Mesendoderm (in vitro differentiated cells): ENCODE data around the gene CENPVL3.

Experiments
- DNase-seq: peaks from one replicate; pipeline ENCODE4 v3.0.0; 2013
- H2AK5ac ChIP-seq: 2 replicates; pipeline ENCODE4 v1.6.1; 2013; ENCODE audit warnings: low read length, inconsistent platforms
- H2BK120ac ChIP-seq: 2 replicates; pipeline ENCODE4 v1.6.1; 2013; ENCODE audit warnings: low read depth, mild to moderate bottlenecking, low read length, moderate library complexity, mixed read lengths
- H2BK15ac ChIP-seq: replicated peaks from 2 replicates; pipeline ENCODE4 v1.6.1; 2013; ENCODE audit warnings: low read depth, mild to moderate bottlenecking, moderate library complexity
- H2BK5ac ChIP-seq: 2 replicates; pipeline ENCODE4 v1.6.1; 2013; ENCODE audit warnings: low read length, inconsistent platforms
- H3K18ac ChIP-seq: 2 replicates; pipeline ENCODE4 v1.6.1; 2013; ENCODE audit warnings: mild to moderate bottlenecking, low read length, mixed read lengths
- H3K23ac ChIP-seq: one replicate; pipeline ENCODE4 v1.6.1; 2013; ENCODE audit warnings: low read length
- H3K27ac ChIP-seq: 2 replicates; pipeline ENCODE4 v1.5.1; 2013; ENCODE audit warnings: low read depth, mild to moderate bottlenecking, inconsistent platforms, low read length, moderate library complexity
- H3K27me3 ChIP-seq: 2 replicates; pipeline ENCODE4 v1.6.1; 2013; ENCODE audit warnings: low read length, control low read depth, mild to moderate bottlenecking, inconsistent platforms; ENCODE audit not compliant: insufficient read depth, poor library complexity
- H3K36me3 ChIP-seq: 2 replicates; pipeline ENCODE4 v1.6.1; 2013; ENCODE audit warnings: low read length, inconsistent platforms; ENCODE audit not compliant: control insufficient read depth, insufficient read depth
- H3K4ac ChIP-seq: one replicate; pipeline ENCODE4 v1.6.1; 2013; ENCODE audit warnings: low read depth, mild to moderate bottlenecking, low read length, moderate library complexity
- H3K4me1 ChIP-seq: 2 replicates; pipeline ENCODE4 v1.6.1; 2013; ENCODE audit warnings: low read depth, low read length, inconsistent platforms; ENCODE audit not compliant: control insufficient read depth
- H3K4me2 ChIP-seq: 2 replicates; pipeline ENCODE4 v1.6.1; 2013; ENCODE audit warnings: low read length
- H3K4me3 ChIP-seq: 2 replicates; pipeline ENCODE4 v1.5.1; 2013; ENCODE audit warnings: mild to moderate bottlenecking, low read length
- H3K56ac ChIP-seq: one replicate; pipeline ENCODE4 v1.6.1; 2013; ENCODE audit warnings: low read length
- H3K79me1 ChIP-seq: 2 replicates; pipeline ENCODE4 v1.6.1; 2013; ENCODE audit warnings: low read length, inconsistent platforms
- H3K79me2 ChIP-seq: 2 replicates; pipeline ENCODE4 v1.6.1; 2013; ENCODE audit warnings: mild to moderate bottlenecking, low read length; ENCODE audit not compliant: control insufficient read depth, insufficient read depth
- H3K9ac ChIP-seq: 2 replicates; pipeline ENCODE4 v1.6.1; 2013; ENCODE audit warnings: low read length, inconsistent platforms
- H4K5ac ChIP-seq: one replicate; pipeline ENCODE4 v1.6.1; 2013; ENCODE audit warnings: low read length
- H4K8ac ChIP-seq: one replicate; pipeline ENCODE4 v1.6.1; 2013; ENCODE audit warnings: low read depth, mild to moderate bottlenecking, control low read depth, low read length, moderate library complexity
- WGBS: extraction: QIAGEN DNeasy Blood & Tissue Kit; methylation state at CpG from one replicate; pipeline ENCODE4 v1.1.7; 2013; ENCODE audit warnings: low lambda C conversion rate, missing lambda C conversion rate; ENCODE audit not compliant: insufficient coverage; ENCODE audit errors: extremely low coverage; 5-methylcytosine and 5-hydroxymethylcytosine counted together

The CENPVL3 gene

GRCh38 chrX:51569561-51569960 is 49.2 kb downstream of the CENPVL3 start:
- no peak overlapping the region for H3K4me3 ChIP-seq
- no peak overlapping the region for H4K8ac ChIP-seq
- H3K23ac ChIP-seq = no peak overlapping the region
- no peak overlapping the region for H3K9ac ChIP-seq
- no peak overlapping the region for H3K4me2 ChIP-seq
- H3K4ac ChIP-seq = no peak overlapping the region
- H3K4me1 ChIP-seq = no peaks in the 10 kb centered on the region
- no peak overlapping the region for H3K27ac ChIP-seq
- no peak overlapping the region for H2BK15ac ChIP-seq
- H2BK120ac ChIP-seq = no peak overlapping the region
- no peak overlapping the region for H2BK5ac ChIP-seq
- H3K79me2 ChIP-seq = no peaks in the 10 kb centered on the region
- H4K5ac ChIP-seq = no peak overlapping the region
- WGBS = no CpG with 5 or more reads among the region's 3 CpGs
- no peak for DNase-seq
- no peaks in the 10 kb centered on the region for H3K79me1 ChIP-seq
- H2AK5ac ChIP-seq = no peak overlapping the region
- no peaks in the 10 kb centered on the region for H3K36me3 ChIP-seq
- no peaks in the 10 kb centered on the region for H3K27me3 ChIP-seq
- no peak overlapping the region for H3K56ac ChIP-seq
- no peak overlapping the region for H3K18ac ChIP-seq

DNA sequence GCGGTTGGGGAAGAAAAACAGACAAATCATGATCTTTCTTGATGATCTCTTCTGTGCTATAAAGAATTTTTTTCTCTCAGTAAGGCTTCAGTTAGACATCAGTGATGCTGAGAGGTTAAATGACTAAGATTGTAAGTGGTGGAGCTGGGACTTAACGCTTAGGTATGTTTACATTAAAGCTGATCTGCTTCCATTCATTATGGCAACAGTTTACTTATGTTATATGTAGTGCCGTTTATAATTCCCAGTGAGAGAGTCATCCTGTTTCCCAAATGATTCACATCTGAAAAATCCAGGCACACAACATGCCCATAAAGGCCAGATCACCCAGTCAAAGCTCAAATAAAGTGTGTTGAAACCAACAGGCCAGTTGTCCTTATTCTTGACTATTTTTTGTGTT is 50.1 kb downstream of the CENPVL3 start:
- Histone ChIP-seq H3K9ac (no peak overlapping the region), H3K36me3 (no peaks in the 10 kb centered on the region), H3K4me3 (no peak overlapping the region), H4K8ac (no peak overlapping the region), H3K27me3 (no peaks in the 10 kb centered on the region), H4K5ac (no peak overlapping the region), H3K18ac (no peak overlapping the region), H3K23ac (no peak overlapping the region), H3K4ac (no peak overlapping the region), H3K27ac (no peak overlapping the region), H3K56ac (no peak overlapping the region), H3K4me2 (no peak overlapping the region), H3K4me1 (no peaks in the 10 kb centered on the region), H2BK15ac (no peak overlapping the region), H2BK5ac (no peak overlapping the region), H2BK120ac (no peak overlapping the region), H3K79me2 (no peaks in the 10 kb centered on the region), H2AK5ac (no peak overlapping the region), H3K79me1 (no peaks in the 10 kb centered on the region)
- no peak for DNase-seq
- WGBS = no CpG with 5 or more reads among the region's 3 CpGs
